Mesodermal cell (in vitro differentiated cells): ENCODE results near the gene MTREX.
A peak's percentile ranks its signal among the peaks of the same experiment; 100 is the strongest.
"Not testable (repeated sequence)": the region's sequence is repeated elsewhere in the genome, so short reads cannot be mapped to it uniquely, and the experiment has no call there.

Experiments used
- H3K27ac ChIP-seq: 2 replicates; pipeline ENCODE4 v1.7.0; 2013; ENCODE audit warnings: mild to moderate bottlenecking, low read depth, low read length, moderate library complexity; ENCODE audit not compliant: severe bottlenecking
- H3K36me3 ChIP-seq: 2 replicates; pipeline ENCODE4 v1.7.1; 2013; ENCODE audit warnings: mild to moderate bottlenecking, low read length, moderate library complexity; ENCODE audit not compliant: control insufficient read depth, insufficient read depth
- H3K4me1 ChIP-seq: one replicate; pipeline ENCODE4 v1.7.1; 2013; ENCODE audit warnings: mild to moderate bottlenecking, low read length; ENCODE audit not compliant: insufficient read depth, control insufficient read depth, poor library complexity, severe bottlenecking
- H3K4me3 ChIP-seq: 2 replicates; pipeline ENCODE4 v1.7.0; 2013; ENCODE audit warnings: low read length, control low read depth, mild to moderate bottlenecking; ENCODE audit not compliant: insufficient read depth, poor library complexity, severe bottlenecking; ENCODE audit errors: extremely low read depth
- H3K9me3 ChIP-seq: 2 replicates; pipeline ENCODE4 v1.7.1; 2013; ENCODE audit warnings: mild to moderate bottlenecking, low read length, moderate library complexity; ENCODE audit not compliant: control insufficient read depth
- WGBS, 2 experiments: methylation state at CpG; one replicate each; pipeline ENCODE4 v1.1.5; 2013; ENCODE audit warnings: missing lambda C conversion rate in 2 of 2; ENCODE audit not compliant: insufficient coverage in 2 of 2; 5-methylcytosine and 5-hydroxymethylcytosine counted together

The MTREX gene

DNA sequence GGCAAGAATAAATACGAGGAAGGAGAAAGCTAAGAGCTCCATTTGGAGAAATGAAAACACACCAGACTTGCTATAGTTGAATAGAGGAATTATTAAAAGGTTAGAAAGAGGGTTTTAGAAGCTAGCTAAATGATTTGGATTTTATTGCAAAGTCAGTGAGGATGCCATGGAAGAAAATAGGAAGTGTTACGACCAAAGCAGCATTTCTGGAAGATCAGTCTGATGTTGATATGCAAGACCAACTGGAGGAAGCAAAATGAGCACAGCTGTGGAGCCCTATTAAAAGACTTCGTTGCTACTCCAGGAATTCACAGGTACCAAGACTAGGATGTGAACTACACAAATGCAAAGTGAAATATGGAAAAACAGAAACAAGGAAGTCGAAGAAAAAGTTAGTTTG is 2.4 kb upstream of the MTREX start:
- H3K9me3 ChIP-seq, result peaks cover 7% of the 10 kb centered on the region
- H3K36me3 ChIP-seq, result peaks cover 27% of the 10 kb centered on the region
- no peak overlapping the region for H3K27ac ChIP-seq
- H3K4me3 ChIP-seq, result no peak overlapping the region
- WGBS, 2 experiments, result 94 to 96% methylated on average over 3 to 4 of the region's 4 CpGs
- H3K4me1 ChIP-seq, result peaks cover 13% of the 10 kb centered on the region

GRCh38 chr5:55306641-55307382 is 977 bp upstream of the MTREX start:
- Histone ChIP-seq H3K4me1 (peaks cover 13% of the 10 kb centered on the region), H3K4me3 (peak overlapping the region; percentile 63), H3K9me3 (no peaks in the 10 kb centered on the region), H3K36me3 (peaks cover 23% of the 10 kb centered on the region), H3K27ac (peak overlapping the region; percentile 97)
- WGBS, 2 experiments, result 29 to 43% methylated on average over 10 to 12 of the region's 12 CpGs

GRCh38 chr5:55308254-55308836 is 556 bp downstream of the MTREX start:
- Histone ChIP-seq H3K27ac (peak overlapping the region; percentile 97), H3K4me3 (peak overlapping the region; percentile 63), H3K4me1 (peaks cover 13% of the 10 kb centered on the region), H3K36me3 (peaks cover 11% of the 10 kb centered on the region), H3K9me3 (no peaks in the 10 kb centered on the region)
- 0% methylated on average over 4 of the region's 13 CpGs for WGBS, 2 experiments

DNA sequence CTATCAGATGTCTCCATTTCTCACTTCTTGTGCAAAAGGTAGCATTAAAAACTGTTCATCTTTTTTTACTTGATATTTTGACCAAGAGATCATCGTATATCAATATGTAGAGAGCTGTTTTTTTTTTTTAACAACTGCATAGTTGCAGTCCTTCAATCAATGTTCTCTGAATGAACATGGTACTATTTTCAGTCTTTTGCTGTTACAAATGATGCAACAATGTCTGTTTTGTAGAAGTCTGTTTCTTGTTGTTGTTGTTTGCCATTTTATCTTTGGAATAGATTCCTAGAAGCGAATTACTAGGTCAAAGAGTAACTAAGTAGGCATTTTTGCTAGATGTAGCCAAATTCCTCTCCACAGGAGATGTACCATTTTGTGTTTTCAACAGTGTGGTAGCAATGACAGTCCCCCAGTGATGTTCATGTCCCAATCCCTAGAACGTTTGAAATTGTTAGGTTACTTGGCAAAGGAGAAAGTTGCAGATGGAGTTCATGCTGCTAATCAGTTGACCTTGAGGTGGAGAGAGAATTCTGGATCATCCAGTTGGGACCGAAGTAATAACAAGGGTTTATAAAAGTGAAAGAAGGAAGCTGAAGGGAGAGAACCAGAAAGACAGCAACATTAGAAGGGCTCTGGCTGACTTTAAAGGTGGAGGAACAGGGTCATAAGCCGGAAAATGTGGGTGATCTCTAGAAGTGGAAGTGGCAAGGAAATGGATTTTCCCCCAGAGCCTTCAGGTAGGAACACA is 6.3 kb downstream of the MTREX start:
- 89 to 90% methylated on average over 2 to 3 of the region's 5 CpGs for WGBS, 2 experiments
- H3K4me3 ChIP-seq, result no peak overlapping the region
- no peak overlapping the region for H3K27ac ChIP-seq

DNA sequence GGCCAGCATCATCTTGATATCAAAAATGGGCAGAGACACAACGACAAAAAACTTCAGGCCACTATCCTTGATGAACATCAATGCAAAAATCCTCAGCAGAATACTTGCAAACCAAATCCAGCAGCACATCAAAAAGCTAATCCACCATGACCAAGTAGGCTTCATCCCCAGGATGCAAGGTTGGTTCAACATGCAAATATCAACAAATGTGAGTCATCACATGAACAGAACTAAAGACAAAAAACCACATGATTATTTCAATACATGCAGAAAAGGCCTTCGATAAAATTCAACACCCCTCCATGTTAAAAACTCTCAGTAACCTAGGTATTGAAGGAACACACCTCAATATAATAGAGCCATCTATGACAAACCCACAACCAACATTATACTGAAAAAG is 8.5 kb downstream of the MTREX start:
- Histone ChIP-seq H3K36me3 (peaks cover 29% of the 10 kb centered on the region), H3K4me1 (no peaks in the 10 kb centered on the region), H3K27ac (no peak overlapping the region), H3K4me3 (no peak overlapping the region), H3K9me3 (no peaks in the 10 kb centered on the region)
- WGBS, 2 experiments, result 94% methylated on average over 2 of the region's 2 CpGs; no CpG with 5 or more reads in 1 of the 2 experiments

More for the DNA sequence above, 6.3 kb downstream of the MTREX start:
- H3K4me1 ChIP-seq, result peaks cover 7% of the 10 kb centered on the region
- H3K36me3 ChIP-seq, result peaks cover 40% of the 10 kb centered on the region
- H3K9me3 ChIP-seq, result no peaks in the 10 kb centered on the region

GRCh38 chr5:55316837-55317236 is 9.0 kb downstream of the MTREX start:
- H3K4me1 ChIP-seq, result no peaks in the 10 kb centered on the region
- H3K4me3 ChIP-seq, result no peak overlapping the region
- H3K9me3 ChIP-seq, result no peaks in the 10 kb centered on the region
- peaks cover 29% of the 10 kb centered on the region for H3K36me3 ChIP-seq
- H3K27ac ChIP-seq, result no peak overlapping the region

DNA sequence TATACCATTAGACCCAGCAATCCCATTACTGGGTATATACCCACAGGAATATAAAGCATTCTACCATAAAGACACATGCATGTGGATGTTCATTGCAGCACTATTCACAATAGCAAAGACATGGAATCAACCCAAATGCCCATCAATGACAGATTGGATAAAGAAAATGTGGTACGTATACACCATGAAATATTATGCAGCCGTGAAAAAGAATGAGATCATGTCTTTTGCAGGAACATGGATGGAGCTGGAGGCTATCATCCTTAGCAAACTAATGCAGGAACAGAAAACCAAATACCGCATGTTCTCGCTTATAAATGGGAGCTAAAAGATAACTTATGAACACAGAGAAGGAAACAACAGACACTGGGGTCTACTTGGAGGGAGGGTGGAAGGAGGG is 10.4 kb downstream of the MTREX start:
- H3K9me3 ChIP-seq, H3K27ac ChIP-seq, H3K4me1 ChIP-seq, H3K4me3 ChIP-seq: not testable (repeated sequence)
- H3K36me3 ChIP-seq, result peaks cover 32% of the 10 kb centered on the region
- WGBS, 2 experiments, result 100% methylated on average over 2 to 3 of the region's 4 CpGs

GRCh38 chr5:55319491-55319890 is 11.7 kb downstream of the MTREX start:
- H3K36me3 ChIP-seq, result peaks cover 34% of the 10 kb centered on the region
- H3K4me1 ChIP-seq, result no peaks in the 10 kb centered on the region
- no peak overlapping the region for H3K27ac ChIP-seq
- no peaks in the 10 kb centered on the region for H3K9me3 ChIP-seq
- WGBS, 2 experiments, result no CpG with 5 or more reads among the region's 1 CpG
- no peak overlapping the region for H3K4me3 ChIP-seq

GRCh38 chr5:55320571-55320970 is 12.8 kb downstream of the MTREX start:
- Histone ChIP-seq H3K4me3 (no peak overlapping the region), H3K36me3 (peaks cover 34% of the 10 kb centered on the region), H3K9me3 (no peaks in the 10 kb centered on the region), H3K27ac (no peak overlapping the region), H3K4me1 (no peaks in the 10 kb centered on the region)
- WGBS, 2 experiments, result 100% methylated on average over 1 of the region's 4 CpGs; no CpG with 5 or more reads in 1 of the 2 experiments

DNA sequence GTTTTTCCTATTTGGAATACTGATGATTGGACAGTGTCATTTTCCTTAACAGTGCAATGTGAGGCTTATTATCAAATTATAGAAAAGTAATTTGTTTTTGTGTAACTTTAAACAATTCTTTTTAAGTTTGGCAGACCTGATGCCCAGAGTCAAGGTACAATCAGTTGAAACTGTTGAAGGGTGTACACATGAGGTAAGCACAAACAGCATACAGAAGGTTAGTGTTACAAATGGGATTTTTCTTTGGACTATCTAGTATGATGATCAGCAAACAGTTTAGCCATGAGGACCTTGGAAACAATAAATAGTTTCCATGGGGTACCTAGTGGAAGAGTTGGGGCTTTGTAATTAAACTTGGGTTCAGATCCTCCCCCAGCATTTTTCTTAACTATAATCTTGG is 16.2 kb downstream of the MTREX start:
- Histone ChIP-seq H3K4me3 (no peak overlapping the region), H3K27ac (no peak overlapping the region), H3K4me1 (no peaks in the 10 kb centered on the region), H3K9me3 (no peaks in the 10 kb centered on the region), H3K36me3 (peaks cover 38% of the 10 kb centered on the region)
